ENCODE data around the gene SYNE1.
"Not testable (repeated sequence)": the region's sequence is repeated elsewhere in the genome, so short reads cannot be mapped to it uniquely, and the experiment has no call there.

SYNE1 gene

GRCh38 chr6:152341596-152341995 is 295.6 kb downstream of the SYNE1 start:
- Histone ChIP-seq H3K4me1 (ENCODE audit: control insufficient read depth, insufficient read depth, low read length) (no peaks in the 10 kb centered on the region), H3K9me3 (ENCODE audit: control insufficient read depth, insufficient read depth, low read depth, low read length) (no peaks in the 10 kb centered on the region), H3K27ac (ENCODE audit: low read depth, low read length) (no peak overlapping the region), H3K36me3 (ENCODE audit: control insufficient read depth, insufficient read depth, low read length) (no peaks in the 10 kb centered on the region), H3K27me3 (ENCODE audit: control insufficient read depth, insufficient read depth, low read length) (no peaks in the 10 kb centered on the region), H3K4me3 (ENCODE audit: low read depth, low read length) (no peak overlapping the region), H3K9ac (ENCODE audit: low read length) (no peak overlapping the region)

- Histone ChIP-seq H3K4me3 (ENCODE audit: low read depth, low read length) (no peak overlapping the region), H3K27ac (ENCODE audit: low read depth, low read length) (no peak overlapping the region), H3K9ac (ENCODE audit: low read length) (no peak overlapping the region), H3K9me3 (ENCODE audit: control insufficient read depth, insufficient read depth, low read depth, low read length) (no peaks in the 10 kb centered on the region), H3K36me3 (ENCODE audit: control insufficient read depth, insufficient read depth, low read length) (no peaks in the 10 kb centered on the region), H3K4me1 (ENCODE audit: control insufficient read depth, insufficient read depth, low read length) (no peaks in the 10 kb centered on the region), H3K27me3 (ENCODE audit: control insufficient read depth, insufficient read depth, low read length) (no peaks in the 10 kb centered on the region)
These were observed 298.6 kb downstream of the SYNE1 start for GRCh38 chr6:152338335-152339125.

GRCh38 chr6:152334555-152334954 is 302.6 kb downstream of the SYNE1 start:
- no peak overlapping the region for H3K4me3 ChIP-seq (ENCODE audit: low read depth, low read length)
- H3K4me1 ChIP-seq (ENCODE audit: control insufficient read depth, insufficient read depth, low read length): no peaks in the 10 kb centered on the region
- H3K36me3 ChIP-seq (ENCODE audit: control insufficient read depth, insufficient read depth, low read length): no peaks in the 10 kb centered on the region

GRCh38 chr6:152330961-152331360 is 306.2 kb downstream of the SYNE1 start:
- Histone ChIP-seq H3K4me1 (ENCODE audit: control insufficient read depth, insufficient read depth, low read length) (no peaks in the 10 kb centered on the region), H3K4me3 (ENCODE audit: low read depth, low read length) (no peak overlapping the region), H3K9me3 (ENCODE audit: control insufficient read depth, insufficient read depth, low read depth, low read length) (no peaks in the 10 kb centered on the region), H3K27ac (ENCODE audit: low read depth, low read length) (no peak overlapping the region), H3K27me3 (ENCODE audit: control insufficient read depth, insufficient read depth, low read length) (no peaks in the 10 kb centered on the region), H3K36me3 (ENCODE audit: control insufficient read depth, insufficient read depth, low read length) (no peaks in the 10 kb centered on the region), H3K9ac (ENCODE audit: low read length) (no peak overlapping the region)

More at GRCh38 chr6:152334555-152334954, 302.6 kb downstream of the SYNE1 start:
- Histone ChIP-seq H3K9me3 (ENCODE audit: control insufficient read depth, insufficient read depth, low read depth, low read length) (no peaks in the 10 kb centered on the region), H3K9ac (ENCODE audit: low read length) (no peak overlapping the region), H3K27ac (ENCODE audit: low read depth, low read length) (no peak overlapping the region), H3K27me3 (ENCODE audit: control insufficient read depth, insufficient read depth, low read length) (no peaks in the 10 kb centered on the region)

- no peaks in the 10 kb centered on the region for H3K9me3 ChIP-seq (ENCODE audit: control insufficient read depth, insufficient read depth, low read depth, low read length)
These were observed 307.3 kb downstream of the SYNE1 start for GRCh38 chr6:152329638-152330448.

GRCh38 chr6:152328200-152328599 is 309.0 kb downstream of the SYNE1 start:
- H3K36me3 ChIP-seq (ENCODE audit: control insufficient read depth, insufficient read depth, low read length); H3K9ac ChIP-seq (ENCODE audit: low read length); H3K4me1 ChIP-seq (ENCODE audit: control insufficient read depth, insufficient read depth, low read length); H3K4me3 ChIP-seq (ENCODE audit: low read depth, low read length); H3K27me3 ChIP-seq (ENCODE audit: control insufficient read depth, insufficient read depth, low read length); H3K9me3 ChIP-seq (ENCODE audit: control insufficient read depth, insufficient read depth, low read depth, low read length); H3K27ac ChIP-seq (ENCODE audit: low read depth, low read length): not testable (repeated sequence)

More at GRCh38 chr6:152329638-152330448, 307.3 kb downstream of the SYNE1 start:
- no peak overlapping the region for H3K27ac ChIP-seq (ENCODE audit: low read depth, low read length)
- no peak overlapping the region for H3K4me3 ChIP-seq (ENCODE audit: low read depth, low read length)
- H3K9ac ChIP-seq (ENCODE audit: low read length): no peak overlapping the region
- no peaks in the 10 kb centered on the region for H3K4me1 ChIP-seq (ENCODE audit: control insufficient read depth, insufficient read depth, low read length)
- H3K36me3 ChIP-seq (ENCODE audit: control insufficient read depth, insufficient read depth, low read length): no peaks in the 10 kb centered on the region
- H3K27me3 ChIP-seq (ENCODE audit: control insufficient read depth, insufficient read depth, low read length): no peaks in the 10 kb centered on the region

- no peak overlapping the region for H3K4me3 ChIP-seq (ENCODE audit: low read depth, low read length)
- H3K36me3 ChIP-seq (ENCODE audit: control insufficient read depth, insufficient read depth, low read length): no peaks in the 10 kb centered on the region
- H3K9ac ChIP-seq (ENCODE audit: low read length): no peak overlapping the region
- no peaks in the 10 kb centered on the region for H3K27me3 ChIP-seq (ENCODE audit: control insufficient read depth, insufficient read depth, low read length)
- no peak overlapping the region for H3K27ac ChIP-seq (ENCODE audit: low read depth, low read length)
- no peaks in the 10 kb centered on the region for H3K4me1 ChIP-seq (ENCODE audit: control insufficient read depth, insufficient read depth, low read length)
- no peaks in the 10 kb centered on the region for H3K9me3 ChIP-seq (ENCODE audit: control insufficient read depth, insufficient read depth, low read depth, low read length)
These were observed 313.8 kb downstream of the SYNE1 start for GRCh38 chr6:152323376-152323775.

GRCh38 chr6:152318278-152318677 is 318.9 kb downstream of the SYNE1 start:
- Histone ChIP-seq H3K9me3 (ENCODE audit: control insufficient read depth, insufficient read depth, low read depth, low read length) (no peaks in the 10 kb centered on the region), H3K9ac (ENCODE audit: low read length) (no peak overlapping the region), H3K36me3 (ENCODE audit: control insufficient read depth, insufficient read depth, low read length) (no peaks in the 10 kb centered on the region), H3K4me1 (ENCODE audit: control insufficient read depth, insufficient read depth, low read length) (peaks cover 9% of the 10 kb centered on the region; the same call in 1 of the 2 replicates), H3K27me3 (ENCODE audit: control insufficient read depth, insufficient read depth, low read length) (no peaks in the 10 kb centered on the region), H3K4me3 (ENCODE audit: low read depth, low read length) (no peak overlapping the region), H3K27ac (ENCODE audit: low read depth, low read length) (no peak overlapping the region)

GRCh38 chr6:152316024-152316423 is 321.1 kb downstream of the SYNE1 start:
- no peak overlapping the region for H3K4me3 ChIP-seq (ENCODE audit: low read depth, low read length)
- no peak overlapping the region for H3K27ac ChIP-seq (ENCODE audit: low read depth, low read length)
- no peaks in the 10 kb centered on the region for H3K9me3 ChIP-seq (ENCODE audit: control insufficient read depth, insufficient read depth, low read depth, low read length)
- peaks cover 9% of the 10 kb centered on the region; the same call in 1 of the 2 replicates for H3K4me1 ChIP-seq (ENCODE audit: control insufficient read depth, insufficient read depth, low read length)
- no peaks in the 10 kb centered on the region for H3K36me3 ChIP-seq (ENCODE audit: control insufficient read depth, insufficient read depth, low read length)
- H3K9ac ChIP-seq (ENCODE audit: low read length): no peak overlapping the region
- no peaks in the 10 kb centered on the region for H3K27me3 ChIP-seq (ENCODE audit: control insufficient read depth, insufficient read depth, low read length)

GRCh38 chr6:152314483-152314832 is 322.7 kb downstream of the SYNE1 start:
- Histone ChIP-seq H3K36me3 (ENCODE audit: control insufficient read depth, insufficient read depth, low read length) (no peaks in the 10 kb centered on the region), H3K9ac (ENCODE audit: low read length) (no peak overlapping the region), H3K27ac (ENCODE audit: low read depth, low read length) (no peak overlapping the region; the same call in 1 of the 2 replicates), H3K9me3 (ENCODE audit: control insufficient read depth, insufficient read depth, low read depth, low read length) (no peaks in the 10 kb centered on the region), H3K27me3 (ENCODE audit: control insufficient read depth, insufficient read depth, low read length) (no peaks in the 10 kb centered on the region), H3K4me1 (ENCODE audit: control insufficient read depth, insufficient read depth, low read length) (peaks cover 9% of the 10 kb centered on the region; the same call in 1 of the 2 replicates), H3K4me3 (ENCODE audit: low read depth, low read length) (no peak overlapping the region)

Measured in HUES6 (cell line).